Peyer's patch (tissue), 4 donors: Measurements from ENCODE around the gene ID1. TPM values are rescaled to one million over a fixed set of nuclear protein-coding genes. Genes with fewer than 3 reads are reported as not detected.

Experiments
- DNase-seq, 3 donors: peaks; one replicate each; pipeline ENCODE4 v3.0.0-alpha.2; 2017 to 2019
- H3K27ac ChIP-seq, 4 donors: fragments of 200-600 bp; sonication (generic); one replicate each; pipeline ENCODE4 v1.5.1; 2016 to 2019
- H3K27me3 ChIP-seq, 2 donors: fragments of 200-600 bp; sonication (generic); one replicate each; pipeline ENCODE4 v1.5.1; 2019
- H3K36me3 ChIP-seq, 3 donors: fragments of 200-600 bp; sonication (generic); one replicate each; pipeline ENCODE4 v1.5.1; 2016 to 2019
- H3K4me1 ChIP-seq, 4 donors: fragments of 200-600 bp; sonication (generic); one replicate each; pipeline ENCODE4 v1.5.1; 2016 to 2019
- H3K4me3 ChIP-seq, 4 donors: fragments of 200-600 bp; sonication (generic); 1 replicate in 3 of 4; 2 replicates in 1 of 4; pipeline ENCODE4 v1.5.1; 2016 to 2019; ENCODE audit warnings: mild to moderate bottlenecking in 1 of 4
- H3K9me3 ChIP-seq, 4 donors: fragments of 200-600 bp; sonication (generic); one replicate each; pipeline ENCODE4 v1.5.1; 2016 to 2019; ENCODE audit warnings: mild to moderate bottlenecking in 1 of 4
- POLR2A ChIP-seq, 2 donors: fragments of 450-650 bp; IDR thresholded peaks; one replicate each; pipeline ENCODE4 v1.5.1; 2017; ENCODE audit warnings: antibody characterized with exemption in 2 of 2, mild to moderate bottlenecking in 2 of 2, moderate library complexity in 2 of 2
- total RNA-seq, 4 donors: library from RNA; depleted of rRNA; stranded (reverse); fragments of >200 nt; gene quantifications; one replicate each; pipeline ENCODE4 v1.1.0, GENCODE V29; 2016
- TF ChIP-seq, protein P1 (sequence below), 6 experiments: fragments of 450-650 bp in 4 of 6; fragments of 200-600 bp in 2 of 6; sonication (generic) in 1 of 6; IDR thresholded peaks; one replicate each; pipeline ENCODE4 v1.5.1; 2017 to 2019; ENCODE audit warnings: antibody characterized with exemption in 6 of 6, mild to moderate bottlenecking in 3 of 6, moderate library complexity in 1 of 6

Gene ID1
- total RNA-seq, 4 donors from 2014 or later, result 408 to 760 (median 570) TPM

DNA sequence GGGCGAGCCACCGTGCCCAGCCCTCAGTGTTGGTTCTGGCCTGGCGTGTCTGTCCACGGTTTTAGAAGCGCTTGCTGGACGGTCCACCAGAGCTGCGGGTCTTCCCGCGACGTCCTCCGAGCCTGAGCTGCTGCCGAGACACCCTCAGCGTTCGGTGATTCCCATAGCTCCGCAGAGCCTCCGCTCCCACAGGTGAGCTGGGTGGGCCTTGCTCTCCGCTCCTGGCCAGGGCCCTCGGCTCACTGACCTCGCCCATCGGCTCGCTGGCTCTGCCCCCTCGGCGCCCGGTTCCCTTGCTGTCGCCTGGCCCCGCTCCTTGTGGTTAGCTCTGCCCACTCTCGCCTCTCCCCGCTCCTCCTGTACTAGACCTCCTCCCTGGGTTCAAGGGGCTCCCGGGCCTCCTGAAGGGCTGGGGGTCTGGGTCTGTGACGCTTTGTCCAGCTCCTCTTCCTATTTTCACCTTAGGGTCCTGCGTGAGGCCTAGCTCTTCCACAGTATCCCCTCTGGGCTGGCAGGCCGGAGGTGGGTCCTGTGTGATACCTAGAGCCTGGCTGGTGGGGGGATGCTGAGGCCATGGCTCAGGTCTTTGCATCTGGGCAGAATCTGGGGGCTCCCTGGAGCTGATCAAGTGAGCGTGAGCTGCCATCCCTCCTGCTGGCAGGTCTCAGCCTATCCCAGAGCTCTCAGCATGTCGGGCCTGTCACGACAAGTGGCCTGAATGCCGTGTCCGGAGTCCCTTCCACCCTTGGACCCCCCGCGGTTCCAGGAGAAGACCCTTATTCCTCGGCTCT lies 27.7 kb downstream of the ID1 start:
- Histone ChIP-seq H3K27ac (no peak overlapping the region), H3K36me3 (no peaks in the 10 kb centered on the region), H3K9me3 (no peaks in the 10 kb centered on the region), H3K4me3 (no peak overlapping the region), H3K4me1 (no peaks in the 10 kb centered on the region), H3K27me3 (no peaks in the 10 kb centered on the region)
- no peak for TF ChIP-seq POLR2A (IDR thresholded peaks at IDR 0.05)
- TF ChIP-seq, protein P1, sequence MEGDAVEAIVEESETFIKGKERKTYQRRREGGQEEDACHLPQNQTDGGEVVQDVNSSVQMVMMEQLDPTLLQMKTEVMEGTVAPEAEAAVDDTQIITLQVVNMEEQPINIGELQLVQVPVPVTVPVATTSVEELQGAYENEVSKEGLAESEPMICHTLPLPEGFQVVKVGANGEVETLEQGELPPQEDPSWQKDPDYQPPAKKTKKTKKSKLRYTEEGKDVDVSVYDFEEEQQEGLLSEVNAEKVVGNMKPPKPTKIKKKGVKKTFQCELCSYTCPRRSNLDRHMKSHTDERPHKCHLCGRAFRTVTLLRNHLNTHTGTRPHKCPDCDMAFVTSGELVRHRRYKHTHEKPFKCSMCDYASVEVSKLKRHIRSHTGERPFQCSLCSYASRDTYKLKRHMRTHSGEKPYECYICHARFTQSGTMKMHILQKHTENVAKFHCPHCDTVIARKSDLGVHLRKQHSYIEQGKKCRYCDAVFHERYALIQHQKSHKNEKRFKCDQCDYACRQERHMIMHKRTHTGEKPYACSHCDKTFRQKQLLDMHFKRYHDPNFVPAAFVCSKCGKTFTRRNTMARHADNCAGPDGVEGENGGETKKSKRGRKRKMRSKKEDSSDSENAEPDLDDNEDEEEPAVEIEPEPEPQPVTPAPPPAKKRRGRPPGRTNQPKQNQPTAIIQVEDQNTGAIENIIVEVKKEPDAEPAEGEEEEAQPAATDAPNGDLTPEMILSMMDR (IDR thresholded peaks at IDR 0.05), result no peak
- DNase-seq, result no peak

DNA sequence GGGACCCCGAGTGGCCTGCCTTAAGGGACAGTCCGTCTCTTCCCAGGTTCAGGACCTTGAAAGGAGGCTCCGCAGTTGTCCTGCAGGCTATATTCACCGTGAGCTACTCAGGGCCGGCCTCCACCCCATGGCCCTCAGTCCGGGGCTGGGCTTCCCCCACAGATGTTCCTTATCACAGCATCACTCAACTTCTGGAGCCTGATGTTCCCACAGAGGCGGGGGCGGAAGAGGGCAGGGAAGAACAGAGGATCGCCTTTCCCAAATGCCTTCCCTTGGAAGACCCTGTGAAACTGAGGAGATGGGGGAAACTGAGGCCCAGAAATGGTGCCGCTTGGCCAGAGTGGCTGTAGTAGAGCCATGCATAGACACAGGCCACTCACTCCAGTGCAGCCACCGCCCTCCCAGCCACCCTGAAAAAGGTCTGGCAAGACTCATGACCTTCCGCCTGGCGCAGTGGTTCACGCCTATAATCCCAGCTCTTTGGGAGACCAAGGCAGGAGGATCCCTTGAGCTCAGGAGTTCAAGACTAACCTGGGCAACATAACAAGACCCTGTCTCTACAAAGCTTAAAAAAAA lies 28.3 kb downstream of the ID1 start:
- DNase-seq, result no peak

DNA sequence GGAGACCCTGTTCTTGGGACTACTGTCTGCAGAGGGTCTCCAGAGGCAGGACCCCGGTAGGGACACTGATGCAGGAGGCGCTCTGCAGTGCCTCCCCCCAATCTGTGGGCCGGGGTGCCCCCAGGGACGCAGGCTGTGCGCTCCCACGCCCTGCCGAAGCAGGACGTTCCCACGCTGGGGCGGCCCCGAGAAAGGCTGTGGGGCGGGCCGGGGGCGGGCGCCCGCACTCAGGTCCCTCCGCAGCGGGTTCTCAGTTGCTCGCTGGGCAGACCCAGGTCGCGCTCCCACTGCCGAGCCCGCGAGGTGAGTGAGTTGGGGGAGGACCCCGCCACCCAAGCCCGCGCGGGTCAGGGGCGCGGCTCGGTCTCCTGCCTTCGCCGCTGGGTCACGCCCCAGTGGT lies 32.6 kb downstream of the ID1 start, which contains the start of gene COX4I2:
Gene COX4I2 (plus strand): TSS at position 253 of the 400 bp plus-strand sequence. CDS start 1,106 bp downstream, outside the sequence.
- Histone ChIP-seq H3K27ac (no peak within 1 kb of the TSS), H3K27me3 (no peaks in the 10 kb centered on the region), H3K4me1 (no peaks in the 10 kb centered on the region), H3K9me3 (no peaks in the 10 kb centered on the region), H3K4me3 (no peak within 1 kb of the TSS), H3K36me3 (no peaks in the 10 kb centered on the region)
- DNase-seq, result no peak
- TF ChIP-seq, protein P1 (IDR thresholded peaks at IDR 0.05), result no peak
- no peak for TF ChIP-seq POLR2A (IDR thresholded peaks at IDR 0.05)

More for the DNA sequence above, 28.3 kb downstream of the ID1 start:
- Histone ChIP-seq H3K36me3 (no peaks in the 10 kb centered on the region), H3K4me3 (no peak overlapping the region), H3K27me3 (no peaks in the 10 kb centered on the region), H3K4me1 (no peaks in the 10 kb centered on the region), H3K27ac (no peak overlapping the region), H3K9me3 (no peaks in the 10 kb centered on the region)
- TF ChIP-seq, protein P1 (IDR thresholded peaks at IDR 0.05), result no peak
- no peak for TF ChIP-seq POLR2A (IDR thresholded peaks at IDR 0.05)

DNA sequence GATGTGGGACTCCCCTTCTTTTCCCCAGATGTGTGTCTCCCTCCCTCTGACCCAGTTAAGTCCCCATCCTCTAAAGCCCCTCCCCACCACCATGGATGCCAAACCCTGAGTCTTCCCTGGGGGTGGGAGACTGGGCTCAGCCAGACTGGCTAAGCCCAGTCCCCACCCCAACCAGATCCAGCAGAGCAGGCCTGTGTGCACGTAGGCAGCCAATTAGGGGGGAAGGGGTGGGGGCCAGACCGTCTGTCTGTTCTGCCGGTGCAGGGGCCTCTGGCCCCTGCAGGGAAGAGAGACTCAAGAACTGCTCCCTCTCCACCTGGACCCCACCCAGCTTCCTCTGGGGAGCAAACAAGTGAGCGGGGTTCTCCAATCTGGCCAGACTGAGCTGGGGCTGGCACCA lies 33.2 kb downstream of the ID1 start:
- TF ChIP-seq, protein P1 (IDR thresholded peaks at IDR 0.05), result no peak
- TF ChIP-seq POLR2A (IDR thresholded peaks at IDR 0.05), result no peak
- no peak overlapping the region for H3K27ac ChIP-seq

DNA sequence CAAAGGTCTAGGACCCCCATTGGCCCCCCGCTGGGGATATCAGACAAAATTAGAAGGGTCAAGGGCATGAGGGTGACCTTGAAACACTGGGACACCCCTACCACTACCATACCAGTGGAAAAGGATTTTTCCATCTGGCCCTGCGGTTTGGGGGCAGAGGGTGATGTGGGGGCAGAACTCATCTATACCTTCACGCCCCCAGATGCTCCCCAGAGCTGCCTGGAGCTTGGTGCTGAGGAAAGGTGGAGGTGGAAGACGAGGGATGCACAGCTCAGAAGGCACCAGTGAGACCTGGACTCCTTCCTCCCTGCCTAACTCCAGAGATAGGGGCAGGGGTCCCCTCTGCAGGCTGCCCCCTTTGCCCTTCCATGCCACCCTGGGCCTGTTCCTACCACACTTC lies 33.7 kb downstream of the ID1 start:
- Histone ChIP-seq H3K9me3 (no peaks in the 10 kb centered on the region), H3K27me3 (no peaks in the 10 kb centered on the region), H3K27ac (no peak overlapping the region), H3K4me1 (no peaks in the 10 kb centered on the region), H3K36me3 (no peaks in the 10 kb centered on the region), H3K4me3 (no peak overlapping the region)
- TF ChIP-seq POLR2A (IDR thresholded peaks at IDR 0.05), result no peak
- TF ChIP-seq, protein P1 (IDR thresholded peaks at IDR 0.05), result no peak
- no peak for DNase-seq

More for the DNA sequence above, 33.2 kb downstream of the ID1 start:
- Histone ChIP-seq H3K4me1 (no peaks in the 10 kb centered on the region), H3K36me3 (no peaks in the 10 kb centered on the region), H3K9me3 (no peaks in the 10 kb centered on the region), H3K27me3 (no peaks in the 10 kb centered on the region), H3K4me3 (no peak overlapping the region)
- DNase-seq, result no peak
